ENCODE results near the gene SNPH. TPM values are rescaled to one million over a fixed set of nuclear protein-coding genes. Genes with fewer than 3 reads are reported as not detected.

SNPH gene
- total RNA-seq, 1 donor from 2014 or later = 6.3 TPM

DNA sequence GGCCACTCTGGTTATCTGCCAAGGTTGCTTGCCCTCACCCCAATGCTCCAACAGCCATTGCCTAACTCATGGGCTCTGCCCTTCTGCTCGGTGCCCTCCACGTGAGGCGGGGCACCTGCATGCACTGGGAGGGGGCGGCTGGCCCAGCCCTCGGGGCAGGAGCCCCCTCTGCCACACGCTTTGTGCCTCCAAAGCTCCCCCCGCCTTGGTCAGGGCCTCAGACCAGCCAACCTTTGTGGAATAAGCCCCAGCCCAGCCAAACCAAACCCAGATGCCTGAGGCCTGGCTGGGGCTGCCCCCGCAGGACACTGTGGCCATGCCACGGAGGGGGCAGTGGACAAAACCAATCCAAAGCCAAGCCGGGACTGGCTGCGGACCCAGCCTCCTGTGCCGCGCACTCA is 41.5 kb downstream of the SNPH start:
- no peak for DNase-seq

- DNase-seq = no peak
These were observed 42.1 kb downstream of the SNPH start for GRCh38 chr20:1308067-1308701.

- no peak for DNase-seq
These were observed 42.6 kb downstream of the SNPH start for GRCh38 chr20:1308702-1309095.

DNA sequence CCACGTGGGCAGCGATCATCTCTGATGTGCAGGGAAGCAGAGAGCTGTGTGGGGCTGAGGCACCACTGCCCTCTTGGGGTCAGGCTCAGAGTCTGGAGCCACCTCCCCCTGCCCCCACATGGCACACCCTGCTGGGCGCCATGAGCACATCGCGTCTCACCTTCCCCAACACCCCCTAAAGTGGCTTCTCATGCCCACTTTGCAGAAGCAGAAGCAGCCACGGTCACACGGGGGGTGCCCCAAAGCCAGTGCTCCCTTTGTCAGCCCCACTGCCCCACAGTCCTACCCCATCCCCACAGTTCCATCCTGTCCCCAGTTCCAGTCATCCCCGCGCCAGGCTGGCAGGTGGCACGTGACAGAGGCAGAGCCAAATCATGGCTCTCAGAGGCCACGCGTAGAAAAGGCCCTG is 43.3 kb downstream of the SNPH start:
- no peak for DNase-seq

DNA sequence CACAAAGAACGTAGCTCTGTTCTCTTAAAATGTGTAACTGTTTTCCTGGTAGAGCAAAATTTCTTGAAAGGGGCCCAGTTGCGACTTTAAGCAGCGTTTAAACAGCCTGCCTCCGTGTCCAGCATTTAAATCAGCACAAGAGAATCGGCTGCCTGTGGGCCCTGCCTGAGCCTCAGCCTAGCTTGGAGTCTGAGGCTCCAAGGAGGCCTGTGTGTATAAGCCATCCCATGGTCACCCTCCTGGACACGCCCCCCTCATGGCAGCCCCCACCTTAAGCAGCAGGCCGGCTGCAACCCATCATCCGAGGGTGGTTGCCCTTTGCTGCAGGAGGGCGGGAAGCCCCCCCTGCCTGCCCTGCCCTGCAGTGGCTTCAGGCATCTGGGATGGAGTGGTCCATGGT is 44.0 kb downstream of the SNPH start:
- DNase-seq = no peak

DNA sequence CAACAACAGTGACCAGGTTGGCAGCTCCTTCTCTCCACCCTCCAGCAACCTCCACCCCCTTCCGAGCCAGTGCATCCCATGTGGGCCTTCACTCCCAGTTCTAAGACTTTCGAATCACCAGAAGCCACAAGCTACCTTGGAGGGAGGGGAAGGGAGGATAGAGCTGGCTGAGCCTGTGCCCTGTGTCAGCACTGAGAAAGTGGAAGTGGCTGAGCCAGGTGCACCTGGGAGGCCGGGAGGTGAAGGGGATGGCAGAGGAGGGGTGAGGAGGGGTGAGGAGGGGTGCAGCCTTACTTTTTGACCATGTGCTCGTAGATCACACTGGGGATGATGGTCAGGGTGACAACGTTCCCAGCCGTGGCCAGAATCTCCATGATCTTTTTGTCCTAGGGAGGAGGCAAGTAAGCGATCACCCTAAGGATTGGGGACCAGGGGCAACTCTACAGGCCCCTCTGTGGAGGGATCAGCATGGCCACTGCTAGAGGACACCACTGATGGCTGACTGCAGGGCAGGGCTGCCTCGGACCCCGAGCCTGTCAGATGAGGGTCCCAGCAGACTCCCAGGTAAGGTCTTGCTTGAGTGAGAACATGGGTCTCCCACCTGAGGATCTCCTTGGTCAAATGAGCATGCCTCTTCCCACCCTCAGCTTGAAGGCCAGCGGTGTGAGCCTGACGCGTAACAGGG is 44.6 kb downstream of the SNPH start:
- DNase-seq = no peak

DNA sequence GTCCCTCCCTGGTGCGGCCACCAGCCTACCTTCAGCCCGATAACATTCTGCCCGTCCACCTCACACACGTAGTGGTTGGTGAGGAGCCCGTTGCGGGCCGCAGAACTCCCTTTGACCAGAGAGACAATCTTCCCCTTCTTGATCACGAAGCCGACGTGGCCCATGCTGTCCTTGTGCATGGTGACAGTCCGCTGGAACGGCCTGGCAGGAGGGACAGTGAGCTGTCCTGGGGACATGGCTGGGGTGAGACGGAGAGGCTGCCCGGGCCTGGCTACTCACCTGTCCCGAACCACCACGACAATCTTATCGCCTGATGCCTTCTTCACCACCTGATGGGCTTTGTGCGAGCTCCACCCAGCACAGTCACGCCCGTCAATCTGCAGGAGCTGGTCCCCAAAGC is 46.2 kb downstream of the SNPH start:
- DNase-seq = no peak

- DNase-seq = no peak
These were observed 46.8 kb downstream of the SNPH start for GRCh38 chr20:1312904-1313235.

GRCh38 chr20:1313236-1313964 is 47.3 kb downstream of the SNPH start:
- peak; percentile 88 for DNase-seq

DNA sequence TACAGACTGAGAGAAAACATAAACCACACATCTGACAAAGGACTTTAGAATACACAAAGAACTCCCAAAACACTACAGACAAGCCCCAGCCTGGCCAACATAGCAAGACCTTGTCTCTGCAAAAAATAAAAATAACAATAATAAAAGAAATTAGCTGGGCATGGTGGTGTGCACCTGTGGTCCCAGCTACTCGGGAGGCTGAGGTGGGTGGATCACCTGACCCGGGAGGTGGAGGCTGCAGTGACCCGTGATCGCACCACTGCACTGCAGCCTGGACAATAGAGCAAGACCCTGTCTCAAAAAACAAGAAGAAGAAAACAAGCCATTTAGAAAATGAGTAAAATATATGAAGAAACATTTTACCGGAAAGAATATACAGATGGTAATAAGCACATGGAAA is 49.7 kb downstream of the SNPH start:
- no peak for DNase-seq

GRCh38 chr20:1317545-1318255 is 51.6 kb downstream of the SNPH start:
- DNase-seq = no peak

- DNase-seq = no peak
These were observed 53.0 kb downstream of the SNPH start for GRCh38 chr20:1319051-1319450.

DNA sequence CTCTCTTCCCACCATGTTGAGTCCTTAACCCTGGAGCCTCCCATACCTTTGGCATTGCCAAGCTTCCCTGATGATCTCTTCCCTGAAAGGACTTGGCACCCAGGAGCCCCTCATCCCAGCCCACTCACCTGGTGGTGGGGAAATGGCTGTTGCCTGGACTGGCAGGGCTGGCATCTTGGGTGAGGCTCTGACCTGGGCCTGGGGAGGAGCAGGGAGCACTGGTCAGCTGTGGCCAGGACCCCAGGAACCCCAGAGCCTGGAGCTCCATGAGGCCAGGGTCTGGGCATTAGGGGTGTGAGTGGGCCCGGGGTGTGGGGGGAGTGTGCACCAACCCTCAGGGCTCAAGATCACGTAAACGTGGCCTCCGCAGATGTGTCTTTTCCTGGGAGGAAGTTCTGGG is 53.4 kb downstream of the SNPH start:
- no peak for DNase-seq

GRCh38 chr20:1320016-1320415 is 53.9 kb downstream of the SNPH start:
- no peak for DNase-seq

DNA sequence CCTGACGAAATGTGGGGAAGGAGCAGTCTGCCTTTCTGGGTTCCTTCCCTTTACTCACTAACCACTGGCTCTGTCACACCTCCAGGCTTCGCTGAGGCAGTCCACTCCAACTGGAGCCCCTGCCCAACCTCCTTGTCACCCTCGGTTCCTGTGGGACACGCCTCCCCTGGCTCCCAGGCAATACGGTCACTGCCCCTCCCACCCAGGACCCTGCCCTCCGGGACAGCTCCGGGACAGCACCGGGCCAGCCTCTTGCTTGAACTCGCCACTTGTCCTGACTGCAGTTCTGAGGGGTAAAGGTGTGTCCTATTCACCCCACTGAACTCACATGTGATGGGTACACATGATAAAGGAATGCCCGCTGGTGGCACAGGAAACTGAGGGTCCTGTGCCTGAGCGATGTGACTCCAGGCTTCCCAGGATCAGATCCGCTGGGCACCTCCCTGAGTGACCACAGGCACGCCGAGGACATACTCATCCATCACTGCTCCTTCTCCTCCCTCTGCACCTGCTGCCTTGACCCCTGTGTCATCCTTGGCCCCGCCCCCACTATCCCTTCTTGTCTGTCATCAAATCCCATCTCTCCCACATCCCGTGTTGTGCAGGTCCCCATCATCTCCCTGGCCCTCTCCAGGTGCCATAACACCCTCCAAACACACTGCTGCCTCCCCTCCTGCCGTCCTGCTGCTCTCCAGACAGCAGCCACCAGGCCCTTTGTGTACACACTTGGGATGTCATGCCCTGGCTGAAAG is 55.0 kb downstream of the SNPH start:
- no peak for DNase-seq

DNA sequence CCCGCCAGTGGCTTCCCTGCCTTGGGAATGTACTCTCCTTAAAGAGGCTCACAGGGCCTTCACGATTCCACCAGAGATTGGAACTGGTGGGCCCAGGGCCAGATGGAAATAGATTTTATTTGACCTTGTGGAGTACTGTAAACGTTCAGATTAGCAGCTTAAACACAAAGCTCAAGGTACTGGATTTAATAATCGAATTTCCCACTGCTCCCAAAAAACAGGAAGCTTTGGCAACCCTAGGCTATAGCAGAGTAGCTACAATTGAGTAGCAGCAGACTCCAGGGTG is 55.5 kb downstream of the SNPH start:
- DNase-seq = no peak

- DNase-seq = peak; percentile 99
These were observed 56.6 kb downstream of the SNPH start for GRCh38 chr20:1322511-1323245.

DNA sequence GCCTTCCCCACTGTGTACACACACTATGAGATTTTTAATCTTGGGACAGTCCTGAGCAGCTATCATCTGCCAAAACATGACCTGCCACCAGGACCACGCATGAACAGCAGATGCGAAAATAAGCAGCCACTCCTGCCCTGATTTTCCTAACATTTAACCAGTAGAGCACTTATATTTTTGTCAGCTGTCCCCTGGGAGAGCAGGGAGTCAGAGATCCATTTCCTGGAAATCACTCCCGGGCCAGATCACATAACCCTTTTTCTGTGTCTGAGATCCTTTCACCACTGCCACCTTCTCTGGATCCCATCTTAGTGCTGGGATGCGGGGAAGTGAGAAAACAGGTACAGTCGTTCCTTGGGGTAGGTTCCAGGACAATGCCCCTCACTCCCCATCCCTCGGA is 57.2 kb downstream of the SNPH start:
- DNase-seq = peak; percentile 58

- DNase-seq = no peak
These were observed 57.9 kb downstream of the SNPH start for GRCh38 chr20:1323830-1324597.

- DNase-seq = peak; percentile 81
These were observed 58.6 kb downstream of the SNPH start for GRCh38 chr20:1324598-1325172.

All from dermis blood vessel endothelial cell (primary cell).